ENCODE measurements around the gene GABRD. TPM values are rescaled to one million over a fixed set of nuclear protein-coding genes. Genes with fewer than 3 reads are reported as not detected.

Gene GABRD
- total and polyA plus RNA-seq, 2 donors (not counting 3 experiments of a cell fraction or from before 2014, with no cell fraction given) = not detected

DNA sequence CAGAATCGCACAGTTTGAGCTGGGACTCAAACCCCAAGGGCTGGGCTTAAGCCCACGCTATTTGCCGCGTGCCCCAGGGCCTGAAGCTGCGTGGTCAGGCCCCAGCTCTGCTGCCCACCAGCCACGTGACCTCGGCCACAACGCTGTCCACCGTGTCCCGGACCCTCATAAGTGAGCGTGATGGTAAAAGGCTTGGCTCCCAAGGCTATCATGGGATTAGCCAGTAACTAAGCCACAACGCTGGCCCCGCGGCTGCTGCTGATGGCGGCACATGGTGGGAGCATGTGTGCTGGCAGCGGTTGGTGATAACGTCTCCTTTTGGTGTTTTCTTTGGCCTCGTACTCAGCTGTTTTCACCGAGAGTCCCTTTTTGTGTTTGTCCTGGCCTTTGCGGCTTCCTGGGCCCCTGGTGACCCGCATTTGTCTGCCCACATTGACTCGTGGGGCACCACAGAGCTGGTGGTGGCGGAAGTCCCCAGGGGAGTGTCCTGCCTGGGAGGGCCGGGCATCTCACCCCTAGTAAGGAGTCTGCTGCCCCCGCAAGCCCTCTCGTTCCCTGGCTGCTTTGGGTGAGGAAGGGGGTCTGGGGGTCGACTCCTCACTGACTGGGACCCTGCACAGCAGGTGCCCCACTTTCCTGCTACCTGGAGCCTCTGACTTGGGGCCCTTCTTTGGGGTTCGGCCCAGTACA is 60.4 kb downstream of the GABRD start:
- Histone ChIP-seq H4K20me1 (replicated peaks; ENCODE audit: control insufficient read depth, extremely low read depth, insufficient read depth, low read length) (no peaks in the 10 kb centered on the region), H3K4me3 (replicated peaks in 1 of 3; ENCODE audit: insufficient read depth in 1 of 3, low read depth in 1 of 3, low read length in 3 of 3) (no peak overlapping the region), H3K4me2 (ENCODE audit: insufficient read depth, low read length) (no peak overlapping the region), H3K36me3 (ENCODE audit: control insufficient read depth in 2 of 2, extremely low read depth in 1 of 2, insufficient read depth in 2 of 2, low read length in 2 of 2) (no peaks in the 10 kb centered on the region), H3K79me2 (ENCODE audit: control insufficient read depth, insufficient read depth, low read length) (no peaks in the 10 kb centered on the region), H3K27me3 (ENCODE audit: control insufficient read depth in 2 of 2, insufficient read depth in 2 of 2, low read length in 2 of 2) (no peaks in the 10 kb centered on the region), H3K9ac (replicated peaks; ENCODE audit: extremely low read depth, insufficient read depth, low read length) (no peak overlapping the region), H3K9me1 (replicated peaks; ENCODE audit: control insufficient read depth, extremely low read depth, insufficient read depth, low read length) (no peaks in the 10 kb centered on the region), H3K4me1 (ENCODE audit: control insufficient read depth, extremely low read depth, insufficient read depth, low read length) (no peaks in the 10 kb centered on the region), H3K9me3 (replicated peaks; ENCODE audit: control insufficient read depth, insufficient read depth, low read length) (no peaks in the 10 kb centered on the region), H3K27ac (ENCODE audit: insufficient read depth, low read depth, low read length) (no peak overlapping the region), H2AFZ (ENCODE audit: low read depth, low read length) (no peak overlapping the region)
- dilution Hi-C loops (cut with MboI; ENCODE audit: extremely low pct_ligation_motif_present, low sequenced_read_pairs) (no loop called here), intact Hi-C loops (cut with micrococcal nuclease) (no loop called here)
- FAIRE-seq (no peak), DNase-seq (ENCODE audit: low read depth, low spot score) (no peak)
- ChIA-PET CTCF (no interaction called here), POLR2A (no interaction called here)
- TF ChIP-seq MYC (IDR thresholded peaks at IDR 0.05; ENCODE audit: low read depth, low read length) (no peak), FOS (IDR thresholded peaks at IDR 0.05; ENCODE audit: borderline replicate concordance, insufficient read depth, low read length) (no peak), POLR2A (IDR thresholded peaks at IDR 0.05; ENCODE audit: low read depth, low read length) (no peak), GATA2 (IDR thresholded peaks at IDR 0.05; ENCODE audit: insufficient read depth, insufficient read length, low read depth, low read length) (no peak), EZH2 (IDR thresholded peaks at IDR 0.05; ENCODE audit: borderline replicate concordance, low read depth, low read length, severe bottlenecking) (no peak), JUN (IDR thresholded peaks at IDR 0.05; ENCODE audit: borderline replicate concordance, insufficient read depth, insufficient read length, low read depth) (no peak), POLR2AphosphoS5 (IDR thresholded peaks at IDR 0.05; ENCODE audit: insufficient read depth, low read depth, low read length) (no peak)
- TF ChIP-seq, protein P1, sequence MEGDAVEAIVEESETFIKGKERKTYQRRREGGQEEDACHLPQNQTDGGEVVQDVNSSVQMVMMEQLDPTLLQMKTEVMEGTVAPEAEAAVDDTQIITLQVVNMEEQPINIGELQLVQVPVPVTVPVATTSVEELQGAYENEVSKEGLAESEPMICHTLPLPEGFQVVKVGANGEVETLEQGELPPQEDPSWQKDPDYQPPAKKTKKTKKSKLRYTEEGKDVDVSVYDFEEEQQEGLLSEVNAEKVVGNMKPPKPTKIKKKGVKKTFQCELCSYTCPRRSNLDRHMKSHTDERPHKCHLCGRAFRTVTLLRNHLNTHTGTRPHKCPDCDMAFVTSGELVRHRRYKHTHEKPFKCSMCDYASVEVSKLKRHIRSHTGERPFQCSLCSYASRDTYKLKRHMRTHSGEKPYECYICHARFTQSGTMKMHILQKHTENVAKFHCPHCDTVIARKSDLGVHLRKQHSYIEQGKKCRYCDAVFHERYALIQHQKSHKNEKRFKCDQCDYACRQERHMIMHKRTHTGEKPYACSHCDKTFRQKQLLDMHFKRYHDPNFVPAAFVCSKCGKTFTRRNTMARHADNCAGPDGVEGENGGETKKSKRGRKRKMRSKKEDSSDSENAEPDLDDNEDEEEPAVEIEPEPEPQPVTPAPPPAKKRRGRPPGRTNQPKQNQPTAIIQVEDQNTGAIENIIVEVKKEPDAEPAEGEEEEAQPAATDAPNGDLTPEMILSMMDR (IDR thresholded peaks at IDR 0.05; ENCODE audit: extremely low read depth in 1 of 2, insufficient read depth in 1 of 2, low read depth in 1 of 2, low read length in 2 of 2) = no peak
- TF ChIP-seq, protein P2, sequence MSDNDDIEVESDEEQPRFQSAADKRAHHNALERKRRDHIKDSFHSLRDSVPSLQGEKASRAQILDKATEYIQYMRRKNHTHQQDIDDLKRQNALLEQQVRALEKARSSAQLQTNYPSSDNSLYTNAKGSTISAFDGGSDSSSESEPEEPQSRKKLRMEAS (IDR thresholded peaks at IDR 0.05; ENCODE audit: insufficient read depth, insufficient read length) = no peak
- no TSS peak for BruUV-seq (replicated peaks)

Measured in endothelial cell of umbilical vein (primary cell).